GM12878 (cell line): ENCODE results near the gene FHIP2A. TPM values are rescaled to one million over a fixed set of nuclear protein-coding genes. Genes with fewer than 3 reads are reported as not detected.

Source experiments
- ATAC-seq: fragments of 200-7000 bp; cut with Tn5 transposase; 3 replicates; pipeline ENCODE4 v1.9.1; 2020; ENCODE audit warnings: mild to moderate bottlenecking, moderate library complexity
- BruUV-seq: library from RNA; stranded (reverse); fragments of 400-500 nt; replicated peaks from 2 replicates; lab custom pipeline; 2021; lab: Mats Ljungman, UMichigan
- CTCF ChIA-PET: fragments of 300-600 bp; sonication (Branson Sonifier 250); formaldehyde crosslinking; extraction: SDS; loops from one replicate; lab custom pipeline; 2021; ENCODE audit warnings: inconsistent platforms; lab: Yijun Ruan, JAX
- POLR2A ChIA-PET: fragments of 350-600 bp; formaldehyde crosslinking; extraction: SDS; loops from one replicate; lab custom pipeline; 2021; ENCODE audit warnings: inconsistent platforms; lab: Charles Lee
- RAD21 ChIA-PET: fragments of 300-600 bp; sonication (Branson Sonifier 250); formaldehyde crosslinking; loops from one replicate; lab custom pipeline; 2023; ENCODE audit warnings: antibody characterized with exemption; ENCODE audit not compliant: unreplicated experiment; lab: Charles Lee
- SMC1A ChIA-PET: fragments of 300-600 bp; sonication (Branson Sonifier 250); formaldehyde crosslinking; loops from one replicate; lab custom pipeline; 2023; ENCODE audit not compliant: unreplicated experiment, uncharacterized antibody; lab: Charles Lee
- DNase-seq: peaks from one replicate; pipeline ENCODE4 v3.0.0-alpha.2; 2011; ENCODE audit warnings: low read depth, low spot score
- FAIRE-seq: peaks from 3 replicates; lab custom pipeline; 2011; peaks lifted over from hg19 to GRCh38; lab: Jason Lieb, UNC
- H2AFZ ChIP-seq: 2 replicates; pipeline ENCODE4 v1.6.0; 2011; ENCODE audit warnings: low read depth, low read length, control low read depth; ENCODE audit not compliant: control insufficient read depth
- H3K27ac ChIP-seq: 2 replicates; pipeline ENCODE4 v1.5.1; 2011; ENCODE audit warnings: control low read depth; ENCODE audit not compliant: control insufficient read depth, insufficient read depth
- H3K27me3 ChIP-seq, 2 experiments: replicated peaks in 1 of 2; 2 replicates each; pipeline versions ENCODE4 v1.6.0 to v1.6.1; 2011; ENCODE audit warnings: low read length in 1 of 2; ENCODE audit not compliant: control insufficient read depth in 2 of 2, insufficient read depth in 2 of 2
- H3K36me3 ChIP-seq, 2 experiments: 2 replicates each; pipeline ENCODE4 v1.5.1; 2011; ENCODE audit warnings: low read length in 1 of 2; ENCODE audit not compliant: control insufficient read depth in 2 of 2, insufficient read depth in 2 of 2
- H3K4me1 ChIP-seq: 2 replicates; pipeline ENCODE4 v1.6.1; 2011; ENCODE audit warnings: mild to moderate bottlenecking, low read length, moderate library complexity, mixed read lengths; ENCODE audit not compliant: control insufficient read depth, insufficient read depth
- H3K4me2 ChIP-seq: 2 replicates; pipeline ENCODE4 v1.6.0; 2011; ENCODE audit warnings: control low read depth; ENCODE audit not compliant: control insufficient read depth, insufficient read depth
- H3K4me3 ChIP-seq: fragments of 200-600 bp; sonication (generic); 2 replicates; pipeline ENCODE4 v1.5.1; 2016
- H3K79me2 ChIP-seq: 2 replicates; pipeline ENCODE4 v1.6.0; 2011; ENCODE audit warnings: low read length; ENCODE audit not compliant: control insufficient read depth, insufficient read depth
- H3K9ac ChIP-seq: 2 replicates; pipeline ENCODE4 v1.8.0; 2011; ENCODE audit warnings: low read length, control low read depth, mixed read lengths; ENCODE audit not compliant: control insufficient read depth, insufficient read depth
- H3K9me3 ChIP-seq: replicated peaks from 3 replicates; pipeline ENCODE4 v1.5.1; 2011; ENCODE audit warnings: mild to moderate bottlenecking, low read length; ENCODE audit not compliant: control insufficient read depth, insufficient read depth
- H4K20me1 ChIP-seq: 2 replicates; pipeline ENCODE4 v1.6.0; 2011; ENCODE audit not compliant: control insufficient read depth, insufficient read depth
- BCLAF1 ChIP-seq: fragments of 450-650 bp; IDR thresholded peaks from 2 replicates; pipeline ENCODE4 v1.6.1; 2017; ENCODE audit warnings: antibody characterized with exemption, mild to moderate bottlenecking, moderate library complexity
- CBX5 ChIP-seq: sonication (generic); IDR thresholded peaks from 2 replicates; pipeline ENCODE4 v1.6.1; 2016; ENCODE audit warnings: low read depth, moderate library complexity, mild to moderate bottlenecking, inconsistent platforms
- CREM ChIP-seq: IDR thresholded peaks from 2 replicates; pipeline ENCODE4 v1.6.1; 2014; ENCODE audit warnings: antibody characterized with exemption, low read depth
- WGBS: methylation state at CpG from one replicate; pipeline ENCODE4 v1.1.6; 2016; ENCODE audit warnings: low lambda C conversion rate; ENCODE audit not compliant: insufficient replicate concordance, insufficient coverage; ENCODE audit errors: missing lambda C conversion rate; 5-methylcytosine and 5-hydroxymethylcytosine counted together
- in situ Hi-C: fragments of 300-500 bp; cut with MboI; formaldehyde crosslinking; loops from 9 replicates; pipeline ENCODE4 v1.14.3; 2018; ENCODE audit warnings: mixed read lengths
- intact Hi-C: fragments of 100-400 bp; cut with micrococcal nuclease; formaldehyde crosslinking; loops from one replicate; pipeline ENCODE4 v1.14.2; 2022; ENCODE audit not compliant: unreplicated experiment
- polyA plus RNA-seq, 11 experiments: library from polyadenylated mRNA; depleted of rRNA in 4 of 11; unstranded in 6 of 11; stranded (reverse) in 5 of 11; fragments of >200 nt; fragmentation: Nextera tagmentation in 4 of 11; fragmentation: Illumina TruSeq in 1 of 11; extraction: Ambion mirVana in 4 of 11; extraction: Trizol in 1 of 11; gene quantifications; 1 replicate in 1 of 11; 2 replicates in 10 of 11; pipeline versions ENCODE4 v1.2.1 to v1.2.3, GENCODE V29; 2011 to 2016; ENCODE audit warnings: inconsistent platforms in 2 of 11, missing spikeins in 2 of 11, low read depth in 1 of 11
- total RNA-seq, 4 experiments: library from RNA; depleted of rRNA in 3 of 4; stranded (reverse); fragments of >200 nt in 3 of 4; fragmentation: Illumina TruSeq in 1 of 4; extraction: Trizol in 1 of 4; gene quantifications; 2 replicates each; pipeline versions ENCODE4 v1.2.1 to v1.2.3, GENCODE V29; 2013 to 2021

The FHIP2A gene
- total and polyA plus RNA-seq, 10 of the 15 experiments (the other 5 are each of a cell fraction or from before 2014, with no cell fraction given), result 6.8 to 30.4 (median 17.0) TPM

GRCh38 chr10:114777415-114777814, 44.2 kb upstream of the FHIP2A start:
- intact Hi-C loops, result no loop called here
- Histone ChIP-seq H3K4me3 (no peak overlapping the region), H3K9ac (no peak overlapping the region), H3K9me3 (no peaks in the 10 kb centered on the region), H3K79me2 (no peaks in the 10 kb centered on the region), H2AFZ (no peak overlapping the region), H3K27ac (no peak overlapping the region), H3K27me3 (peaks cover 0 to 2% of the 10 kb centered on the region in 2 experiments; a peak in 1 of 4 replicates), H4K20me1 (no peaks in the 10 kb centered on the region), H3K36me3 (no peaks in the 10 kb centered on the region), H3K4me1 (no peaks in the 10 kb centered on the region), H3K4me2 (no peak overlapping the region)
- POLR2A ChIA-PET, result no interaction called here
- ATAC-seq, result no peak
- in situ Hi-C loops, result loop anchor here (25.0 kb wide), 1 partner anchor 465 kb away; no protein-coding TSS in a partner anchor
- CTCF ChIA-PET, result no interaction called here
- FAIRE-seq, result no peak
- RAD21 ChIA-PET, result no interaction called here
- 7% methylated on average over 1 of the region's 1 CpG for WGBS
- BruUV-seq, result no TSS peak
- no peak for DNase-seq
- SMC1A ChIA-PET, result no interaction called here
- TF ChIP-seq BCLAF1, result no peak
- TF ChIP-seq CREM, result no peak
- no peak for TF ChIP-seq CBX5
